Hepatocyte (in vitro differentiated cells): Measurements from ENCODE around the gene LOXHD1. TPM values are rescaled to one million over a fixed set of nuclear protein-coding genes. Genes with fewer than 3 reads are reported as not detected.

Source experiments
- DNase-seq: peaks from one replicate; pipeline ENCODE4 v3.0.0-alpha.2; 2016; ENCODE audit warnings: low spot score
- H2AFZ ChIP-seq: fragments of 200-600 bp; sonication (generic); 2 replicates; pipeline ENCODE4 v1.6.0; 2016; ENCODE audit warnings: antibody characterized with exemption, mild to moderate bottlenecking
- H3K27ac ChIP-seq: fragments of 200-600 bp; sonication (generic); 2 replicates; pipeline ENCODE4 v1.5.1; 2016; ENCODE audit warnings: mild to moderate bottlenecking
- H3K27me3 ChIP-seq: fragments of 200-600 bp; sonication (generic); 2 replicates; pipeline ENCODE4 v1.6.1; 2016
- H3K36me3 ChIP-seq: fragments of 200-600 bp; sonication (generic); replicated peaks from 2 replicates; pipeline ENCODE4 v1.5.1; 2016; ENCODE audit warnings: low read depth; ENCODE audit not compliant: insufficient read depth
- H3K4me1 ChIP-seq: fragments of 200-600 bp; sonication (generic); 2 replicates; pipeline ENCODE4 v1.5.1; 2016; ENCODE audit warnings: mild to moderate bottlenecking, moderate library complexity; ENCODE audit not compliant: insufficient read depth
- H3K4me2 ChIP-seq: fragments of 200-600 bp; sonication (generic); 2 replicates; pipeline ENCODE4 v1.6.0; 2016
- H3K4me3 ChIP-seq: fragments of 200-600 bp; sonication (generic); 2 replicates; pipeline ENCODE4 v1.5.1; 2016; ENCODE audit warnings: mild to moderate bottlenecking
- H3K79me2 ChIP-seq: fragments of 200-600 bp; sonication (generic); 2 replicates; pipeline ENCODE4 v1.6.0; 2017; ENCODE audit warnings: mild to moderate bottlenecking
- H3K9me2 ChIP-seq: fragments of 200-600 bp; sonication (generic); replicated peaks from 2 replicates; pipeline ENCODE4 v1.6.0; 2017; ENCODE audit warnings: mild to moderate bottlenecking; ENCODE audit not compliant: insufficient read depth
- H3K9me3 ChIP-seq: fragments of 200-600 bp; sonication (generic); 2 replicates; pipeline ENCODE4 v1.5.1; 2016; ENCODE audit warnings: low read depth, mild to moderate bottlenecking
- H4K20me1 ChIP-seq: fragments of 200-600 bp; sonication (generic); 2 replicates; pipeline ENCODE4 v1.6.0; 2016; ENCODE audit warnings: mild to moderate bottlenecking; ENCODE audit not compliant: insufficient read depth, poor library complexity, severe bottlenecking
- EZH2 ChIP-seq: fragments of 200-600 bp; sonication (generic); IDR thresholded peaks from 2 replicates; pipeline ENCODE4 v1.6.1; 2016; ENCODE audit warnings: antibody characterized with exemption, mild to moderate bottlenecking, borderline replicate concordance
- EZH2phosphoT487 ChIP-seq: fragments of 200-600 bp; sonication (generic); IDR thresholded peaks from one replicate; pipeline ENCODE4 v1.6.1; 2018; ENCODE audit warnings: antibody characterized with exemption, mild to moderate bottlenecking, low read depth, moderate library complexity; ENCODE audit not compliant: unreplicated experiment, severe bottlenecking
- WGBS: methylation state at CpG from one replicate; pipeline ENCODE4 v1.1.6; 2016; ENCODE audit warnings: low lambda C conversion rate; ENCODE audit errors: missing lambda C conversion rate; 5-methylcytosine and 5-hydroxymethylcytosine counted together
- polyA plus RNA-seq: library from polyadenylated mRNA; unstranded; fragments of >200 nt; fragmentation: Nextera tagmentation; extraction: Ambion mirVana; gene quantifications from 2 replicates; pipeline ENCODE4 v1.2.1, GENCODE V29; 2016
- total RNA-seq: library from RNA; depleted of rRNA; stranded (reverse); fragments of >200 nt; gene quantifications from 2 replicates; pipeline ENCODE4 v1.2.3, GENCODE V29; 2014
- TF ChIP-seq, protein P1 (sequence below): fragments of 200-600 bp; sonication (generic); IDR thresholded peaks from 2 replicates; pipeline ENCODE4 v1.5.1; 2016; ENCODE audit warnings: antibody characterized with exemption, mild to moderate bottlenecking; ENCODE audit not compliant: poor library complexity

The LOXHD1 gene
- total and polyA plus RNA-seq, 2 experiments from 2014 or later = not detected

DNA sequence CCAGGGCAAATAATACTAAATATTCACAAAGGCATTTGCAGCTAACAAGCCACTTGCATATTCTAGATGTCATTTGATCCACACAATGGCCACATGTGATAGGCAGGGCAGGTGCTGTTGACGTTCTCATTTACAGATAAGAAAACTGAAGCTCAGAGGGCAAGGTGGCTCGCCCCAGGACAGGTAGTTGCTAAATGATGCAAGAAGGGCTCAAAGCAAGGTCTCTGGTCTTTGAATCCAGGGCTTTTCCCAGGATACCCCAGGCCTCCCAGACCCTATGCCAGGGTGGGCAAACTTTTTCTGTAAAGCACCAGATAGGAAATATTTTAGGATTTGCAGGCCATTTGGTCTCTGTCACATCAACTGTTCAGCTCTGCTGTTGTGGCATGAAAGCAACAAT is 35.1 kb downstream of the LOXHD1 start:
- no peak for DNase-seq
- no peak for TF ChIP-seq EZH2
- TF ChIP-seq, protein P1, sequence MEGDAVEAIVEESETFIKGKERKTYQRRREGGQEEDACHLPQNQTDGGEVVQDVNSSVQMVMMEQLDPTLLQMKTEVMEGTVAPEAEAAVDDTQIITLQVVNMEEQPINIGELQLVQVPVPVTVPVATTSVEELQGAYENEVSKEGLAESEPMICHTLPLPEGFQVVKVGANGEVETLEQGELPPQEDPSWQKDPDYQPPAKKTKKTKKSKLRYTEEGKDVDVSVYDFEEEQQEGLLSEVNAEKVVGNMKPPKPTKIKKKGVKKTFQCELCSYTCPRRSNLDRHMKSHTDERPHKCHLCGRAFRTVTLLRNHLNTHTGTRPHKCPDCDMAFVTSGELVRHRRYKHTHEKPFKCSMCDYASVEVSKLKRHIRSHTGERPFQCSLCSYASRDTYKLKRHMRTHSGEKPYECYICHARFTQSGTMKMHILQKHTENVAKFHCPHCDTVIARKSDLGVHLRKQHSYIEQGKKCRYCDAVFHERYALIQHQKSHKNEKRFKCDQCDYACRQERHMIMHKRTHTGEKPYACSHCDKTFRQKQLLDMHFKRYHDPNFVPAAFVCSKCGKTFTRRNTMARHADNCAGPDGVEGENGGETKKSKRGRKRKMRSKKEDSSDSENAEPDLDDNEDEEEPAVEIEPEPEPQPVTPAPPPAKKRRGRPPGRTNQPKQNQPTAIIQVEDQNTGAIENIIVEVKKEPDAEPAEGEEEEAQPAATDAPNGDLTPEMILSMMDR = no peak
- TF ChIP-seq EZH2phosphoT487 = no peak
- Histone ChIP-seq H3K4me3 (no peak overlapping the region), H3K9me2 (no peaks in the 10 kb centered on the region), H3K27ac (no peak overlapping the region), H4K20me1 (no peaks in the 10 kb centered on the region), H3K27me3 (no peaks in the 10 kb centered on the region), H2AFZ (no peak overlapping the region), H3K36me3 (no peaks in the 10 kb centered on the region), H3K4me2 (no peak overlapping the region), H3K4me1 (no peaks in the 10 kb centered on the region), H3K79me2 (no peaks in the 10 kb centered on the region), H3K9me3 (no peaks in the 10 kb centered on the region)
- WGBS = 44% methylated on average over 2 of the region's 2 CpGs

DNA sequence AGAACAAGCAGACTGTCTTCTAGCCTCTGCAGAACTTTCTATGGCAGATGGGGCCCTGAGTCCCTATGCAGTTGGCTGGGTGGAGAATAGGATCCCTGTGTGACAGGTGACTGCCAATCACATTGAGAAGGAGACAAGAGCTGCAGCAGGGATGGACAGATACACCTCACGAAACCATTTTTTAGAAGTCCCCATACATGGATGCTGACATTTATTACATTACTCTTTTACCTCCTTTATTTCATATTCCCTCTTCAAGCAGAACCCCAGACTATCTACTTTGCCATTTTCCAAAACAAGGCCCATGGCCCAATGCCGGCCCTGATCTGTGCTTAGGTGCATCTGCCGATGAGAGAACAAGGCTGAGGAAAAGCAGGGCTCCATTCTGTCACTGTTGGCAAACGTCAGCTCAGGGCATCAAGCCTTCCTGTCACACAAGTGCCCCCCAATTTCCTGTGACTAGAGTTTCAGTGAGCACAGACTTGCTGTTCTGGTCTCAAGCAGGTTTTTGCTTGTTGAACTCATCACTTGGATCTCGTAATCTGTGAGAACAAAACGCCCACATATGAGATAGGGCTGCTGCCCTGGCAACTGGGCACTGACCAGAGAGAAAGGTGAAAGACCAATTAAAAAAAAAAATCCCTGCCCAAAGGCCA is 35.8 kb downstream of the LOXHD1 start:
- TF ChIP-seq EZH2phosphoT487 = no peak
- TF ChIP-seq, protein P1 = no peak
- TF ChIP-seq EZH2 = no peak
- no peak for DNase-seq
- Histone ChIP-seq H3K9me3 (no peaks in the 10 kb centered on the region), H3K4me1 (no peaks in the 10 kb centered on the region), H3K79me2 (no peaks in the 10 kb centered on the region), H3K27me3 (no peaks in the 10 kb centered on the region), H3K27ac (no peak overlapping the region), H4K20me1 (no peaks in the 10 kb centered on the region), H3K4me3 (no peak overlapping the region), H3K9me2 (no peaks in the 10 kb centered on the region), H3K36me3 (no peaks in the 10 kb centered on the region), H2AFZ (no peak overlapping the region), H3K4me2 (no peak overlapping the region)
- whole genome bisulfite sequencing = 72% methylated on average over 6 of the region's 6 CpGs

DNA sequence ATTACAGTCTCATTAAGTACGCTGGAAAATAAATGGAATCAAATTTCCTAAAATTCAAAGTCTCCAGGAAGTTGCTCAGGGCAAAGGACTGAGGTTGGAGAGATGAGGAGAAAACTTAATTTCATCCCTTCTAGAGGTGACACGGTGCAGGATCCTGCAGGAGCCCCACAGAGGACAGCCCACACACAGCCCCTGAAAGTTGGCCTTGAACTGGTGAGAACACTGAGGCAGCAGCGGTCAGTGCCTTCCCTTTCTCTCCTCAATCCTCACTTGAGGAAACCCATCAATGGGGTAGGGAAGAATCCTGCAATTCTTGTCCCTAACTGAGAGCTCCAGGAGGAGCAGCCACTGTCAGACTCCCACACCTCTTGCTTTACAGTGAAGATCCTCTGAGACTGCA is 37.5 kb downstream of the LOXHD1 start:
- H4K20me1 ChIP-seq = no peaks in the 10 kb centered on the region
- no peaks in the 10 kb centered on the region for H3K9me2 ChIP-seq
- H3K27me3 ChIP-seq = no peaks in the 10 kb centered on the region
- no peaks in the 10 kb centered on the region for H3K9me3 ChIP-seq
- WGBS = 84% methylated on average over 3 of the region's 3 CpGs
- no peak overlapping the region for H2AFZ ChIP-seq
- no peaks in the 10 kb centered on the region for H3K4me1 ChIP-seq
- no peak for DNase-seq
- H3K4me3 ChIP-seq = no peak overlapping the region
- no peak overlapping the region for H3K4me2 ChIP-seq
- no peak overlapping the region for H3K27ac ChIP-seq
- no peaks in the 10 kb centered on the region for H3K79me2 ChIP-seq
- H3K36me3 ChIP-seq = no peaks in the 10 kb centered on the region
- TF ChIP-seq, protein P1 = no peak
- TF ChIP-seq EZH2phosphoT487 (no peak), EZH2 (no peak)

DNA sequence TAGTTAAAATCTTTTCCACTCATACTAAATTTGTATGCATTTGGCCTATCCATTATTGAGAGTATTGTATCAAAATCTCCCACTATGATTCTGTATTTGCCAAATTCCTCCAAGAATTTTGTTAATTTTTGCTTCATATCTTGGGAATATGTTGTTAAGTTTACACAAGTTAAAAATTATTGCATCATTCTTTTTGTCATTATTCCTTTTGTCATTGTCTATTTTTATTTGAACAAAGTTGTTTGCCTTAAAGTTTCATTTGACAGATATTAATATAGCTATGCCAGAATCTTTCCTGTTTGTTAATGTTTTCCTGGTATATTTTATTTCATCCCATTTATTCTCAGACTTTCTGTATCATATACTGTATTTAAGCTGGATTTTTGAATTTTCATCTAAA is 41.3 kb downstream of the LOXHD1 start:
- no peaks in the 10 kb centered on the region for H3K79me2 ChIP-seq
- H3K4me1 ChIP-seq = no peaks in the 10 kb centered on the region
- no peaks in the 10 kb centered on the region for H4K20me1 ChIP-seq
- peaks cover 9% of the 10 kb centered on the region for H3K27me3 ChIP-seq
- no peaks in the 10 kb centered on the region for H3K9me3 ChIP-seq
- H3K4me3 ChIP-seq = no peak overlapping the region
- H2AFZ ChIP-seq = no peak overlapping the region
- no peak overlapping the region for H3K27ac ChIP-seq
- H3K4me2 ChIP-seq = no peak overlapping the region
- H3K9me2 ChIP-seq = no peaks in the 10 kb centered on the region
- DNase-seq = no peak
- H3K36me3 ChIP-seq = no peaks in the 10 kb centered on the region
- TF ChIP-seq, protein P1 = no peak
- TF ChIP-seq EZH2 = no peak
- TF ChIP-seq EZH2phosphoT487 = no peak
